Heart left ventricle (tissue), 16 donors: ENCODE data around the gene BCL11A. TPM values are rescaled to one million over a fixed set of nuclear protein-coding genes. Genes with fewer than 3 reads are reported as not detected.

Source experiments
- ATAC-seq, 4 donors: fragments of 200-7000 bp; cut with Tn5 transposase; one replicate each; pipeline ENCODE4 v1.9.1; 2020 to 2022; ENCODE audit warnings: moderate library complexity in 4 of 4, mild to moderate bottlenecking in 3 of 4, moderate number of reproducible peaks in 1 of 4
- DNase-seq, 5 donors: peaks; one replicate each; pipeline ENCODE4 v3.0.0-alpha.2; 2020
- H3K27ac ChIP-seq, 12 donors: fragments of 200-600 bp; sonication (generic) in 4 of 12; one replicate each; pipeline versions ENCODE4 v1.5.0 to v1.8.0; 2016 to 2022; ENCODE audit warnings: mild to moderate bottlenecking in 2 of 12
- H3K27me3 ChIP-seq, 9 donors: fragments of 200-600 bp; sonication (generic) in 2 of 9; one replicate each; pipeline versions ENCODE4 v1.5.1 to v1.8.0; 2016 to 2022; ENCODE audit warnings: mild to moderate bottlenecking in 3 of 9
- H3K36me3 ChIP-seq, 9 donors: fragments of 200-600 bp; sonication (generic) in 2 of 9; one replicate each; pipeline versions ENCODE4 v1.5.0 to v1.8.0; 2018 to 2022; ENCODE audit warnings: mild to moderate bottlenecking in 2 of 9
- H3K4me1 ChIP-seq, 12 donors: fragments of 200-600 bp; sonication (generic) in 4 of 12; one replicate each; pipeline versions ENCODE4 v1.5.0 to v1.8.0; 2016 to 2022; ENCODE audit warnings: mild to moderate bottlenecking in 3 of 12
- H3K4me3 ChIP-seq, 12 donors: fragments of 200-600 bp; sonication (generic) in 4 of 12; one replicate each; pipeline versions ENCODE4 v1.5.0 to v1.8.0; 2017 to 2022; ENCODE audit warnings: mild to moderate bottlenecking in 9 of 12, moderate library complexity in 4 of 12
- H3K9me3 ChIP-seq, 12 donors: fragments of 200-600 bp; sonication (generic) in 4 of 12; one replicate each; pipeline versions ENCODE4 v1.5.0 to v1.8.0; 2016 to 2022; ENCODE audit warnings: mild to moderate bottlenecking in 1 of 12
- CTCF ChIP-seq, 12 donors: fragments of 200-600 bp; sonication (generic) in 4 of 12; IDR thresholded peaks; one replicate each; pipeline versions ENCODE4 v1.5.0 to v1.8.0; 2018 to 2022; ENCODE audit warnings: antibody characterized with exemption in 12 of 12, mild to moderate bottlenecking in 5 of 12
- POLR2A ChIP-seq, 2 donors: fragments of 450-650 bp; IDR thresholded peaks; one replicate each; pipeline ENCODE4 v1.6.1; 2017; ENCODE audit warnings: antibody characterized with exemption in 2 of 2, mild to moderate bottlenecking in 2 of 2, moderate library complexity in 2 of 2
- WGBS, 4 donors: extraction: QIAGEN DNeasy Blood & Tissue Kit in 2 of 4; methylation state at CpG; one replicate each; pipeline versions ENCODE4 v1.1.5 to v1.1.7; 2013 to 2018; 5-methylcytosine and 5-hydroxymethylcytosine counted together
- intact Hi-C, 10 donors: fragments of 100-400 bp; cut with DNase I; formaldehyde crosslinking; loops; one replicate each; pipeline versions ENCODE4 v1.11.1 to v1.14.2; 2022
- polyA plus RNA-seq, 2 donors: library from polyadenylated mRNA; stranded (reverse); fragments of 200-250 nt; gene quantifications; one replicate each; pipeline ENCODE4 v1.2.3, GENCODE V29; 2013
- total RNA-seq, 9 donors: library from RNA; depleted of rRNA in 2 of 9; stranded (reverse); fragments of >200 nt in 2 of 9; fragmentation: NEBNext Ultra II Directional in 3 of 9; extraction: Animal tissue kit (Norgen Biotek cat#: 25700) in 3 of 9; gene quantifications; one replicate each; pipeline versions ENCODE4 v1.1.0 to v1.2.4, GENCODE V29; 2016 to 2023
- donor health status: ischemic (EF 13 %, LVEDD 7.1; RV severe dilation, severe dysfunction).
- donor health status: healthy with polysubstance abuse.
- donor health status: DM: no; HTN: yes; CAD: no.
- donor health status: DM: no; HTN: no; CAD: no.
- donor health status: ischemic (EF 25% LVEDD 6.9; RV normal size, moderate dysfunction).
- donor health status: ischemic (EF 25% LVEDD 5.7; RV mildly dilated, moderate dysfunction).
- donor health status: healthy.
- donor health status: DM: yes; HTN: yes; CAD: no.
- donor health status: ischemic (EF 35%, LVEDD 5.7; RV mildly dilated, moderate dysfunction).
- donor health status: nonischemic (EF 11% LVEDD 7.7; RV severe dilation, severe dysfunction).
- donor health status: DM: yes; HTN: yes; CAD: no.
- donor health status: PGD.
- donor health status: ischemic (EF 29% LVEDD 5.4; RV normal size, mild dysfunction).
- donor health status: nonischemic (EF 23%, LVEDD 6.1; RV moderate dilation, normal function).

BCL11A gene
- total and polyA plus RNA-seq, 11 donors, result 5.6 to 31.9 (median 20.2) TPM

- peak overlapping the region in 1 of 12 donors; percentile 58 for H3K27ac ChIP-seq
- no peaks in the 10 kb centered on the region for H3K9me3 ChIP-seq
- H3K27me3 ChIP-seq, result peaks cover 0 to 26% (median 0%) of the 10 kb centered on the region in 9 donors
- H3K4me3 ChIP-seq, result no peak overlapping the region
- no peaks in the 10 kb centered on the region for H3K36me3 ChIP-seq
- no peak for DNase-seq
- ATAC-seq, result peak in 2 of 4 donors; percentile 8 to 22
- TF ChIP-seq CTCF (IDR thresholded peaks at IDR 0.05), result no peak
- 60 to 70% (median 66%) methylated on average over 8 of the region's 8 CpGs for WGBS, 4 donors
- peaks cover 0 to 64% (median 14%) of the 10 kb centered on the region in 12 donors for H3K4me1 ChIP-seq
- intact Hi-C loops, result no loop called here
Measured at GRCh38 chr2:60527762-60528161, 25.7 kb downstream of the BCL11A start.

- no peak for ATAC-seq
- peaks cover 0 to 23% (median 0%) of the 10 kb centered on the region in 9 donors for H3K27me3 ChIP-seq
- H3K27ac ChIP-seq, result no peak overlapping the region
- H3K4me3 ChIP-seq, result no peak overlapping the region
- no peaks in the 10 kb centered on the region for H3K36me3 ChIP-seq
- intact Hi-C loops, result no loop called here
- TF ChIP-seq POLR2A (IDR thresholded peaks at IDR 0.05), result no peak
- TF ChIP-seq CTCF (IDR thresholded peaks at IDR 0.05), result no peak
- no peaks in the 10 kb centered on the region for H3K9me3 ChIP-seq
- 76 to 79% (median 77%) methylated on average over 9 of the region's 9 CpGs for whole genome bisulfite sequencing, 4 donors
- no peak for DNase-seq
- H3K4me1 ChIP-seq, result peaks cover 0 to 61% (median 21%) of the 10 kb centered on the region in 12 donors
Measured at GRCh38 chr2:60526623-60527022, 26.8 kb downstream of the BCL11A start.

GRCh38 chr2:60525899-60526298, 27.6 kb downstream of the BCL11A start:
- Histone ChIP-seq H3K4me3 (no peak overlapping the region), H3K36me3 (no peaks in the 10 kb centered on the region), H3K27ac (no peak overlapping the region), H3K4me1 (peaks cover 0 to 54% (median 20%) of the 10 kb centered on the region in 12 donors), H3K27me3 (peaks cover 0 to 19% (median 0%) of the 10 kb centered on the region in 9 donors), H3K9me3 (no peaks in the 10 kb centered on the region)
- no peak for TF ChIP-seq POLR2A (IDR thresholded peaks at IDR 0.05)
- TF ChIP-seq CTCF (IDR thresholded peaks at IDR 0.05), result no peak
- 13 to 33% (median 28%) methylated on average over 1 of the region's 1 CpG for WGBS, 4 donors
- ATAC-seq (no peak), DNase-seq (no peak)
- intact Hi-C loops, result no loop called here

- no peak for ATAC-seq
- H3K27me3 ChIP-seq, result peaks cover 0 to 11% (median 0%) of the 10 kb centered on the region in 9 donors
- H3K27ac ChIP-seq, result no peak overlapping the region
- WGBS, 4 donors, result 83 to 90% (median 85%) methylated on average over 4 of the region's 4 CpGs
- H3K4me1 ChIP-seq, result peaks cover 0 to 50% (median 13%) of the 10 kb centered on the region in 12 donors
- H3K9me3 ChIP-seq, result no peaks in the 10 kb centered on the region
- no peaks in the 10 kb centered on the region for H3K36me3 ChIP-seq
- intact Hi-C loops, result no loop called here
- H3K4me3 ChIP-seq, result no peak overlapping the region
- DNase-seq, result no peak
- TF ChIP-seq CTCF (IDR thresholded peaks at IDR 0.05) (no peak), POLR2A (IDR thresholded peaks at IDR 0.05) (no peak)
Measured at GRCh38 chr2:60524874-60525273, 28.6 kb downstream of the BCL11A start.
